A549 (cell line): ENCODE data around the gene SNX5.

ENCODE experiments used
- EP300 ChIP-seq, 2 experiments: fragments of >200 bp; sonication (Bioruptor Twin); formaldehyde crosslinking; IDR thresholded peaks; 2 replicates in 1 of 2; 3 replicates in 1 of 2; pipeline ENCODE4 v1.6.1; 2016 to 2017
- POLR2AphosphoS2 ChIP-seq: conservative IDR thresholded peaks from 2 replicates; pipeline ENCODE4 v1.6.1; 2012; ENCODE audit warnings: low read length, improper control_type of control experiment, inconsistent platforms
- SREBF2 ChIP-seq: fragments of 450-650 bp; IDR thresholded peaks from 2 replicates; pipeline ENCODE4 v1.6.1; 2014; ENCODE audit warnings: mild to moderate bottlenecking, moderate library complexity
- TF ChIP-seq, protein P1 (sequence below): fragments of >200 bp; sonication (Bioruptor Twin); formaldehyde crosslinking; IDR thresholded peaks from 3 replicates; pipeline ENCODE4 v1.5.1; 2016

DNA sequence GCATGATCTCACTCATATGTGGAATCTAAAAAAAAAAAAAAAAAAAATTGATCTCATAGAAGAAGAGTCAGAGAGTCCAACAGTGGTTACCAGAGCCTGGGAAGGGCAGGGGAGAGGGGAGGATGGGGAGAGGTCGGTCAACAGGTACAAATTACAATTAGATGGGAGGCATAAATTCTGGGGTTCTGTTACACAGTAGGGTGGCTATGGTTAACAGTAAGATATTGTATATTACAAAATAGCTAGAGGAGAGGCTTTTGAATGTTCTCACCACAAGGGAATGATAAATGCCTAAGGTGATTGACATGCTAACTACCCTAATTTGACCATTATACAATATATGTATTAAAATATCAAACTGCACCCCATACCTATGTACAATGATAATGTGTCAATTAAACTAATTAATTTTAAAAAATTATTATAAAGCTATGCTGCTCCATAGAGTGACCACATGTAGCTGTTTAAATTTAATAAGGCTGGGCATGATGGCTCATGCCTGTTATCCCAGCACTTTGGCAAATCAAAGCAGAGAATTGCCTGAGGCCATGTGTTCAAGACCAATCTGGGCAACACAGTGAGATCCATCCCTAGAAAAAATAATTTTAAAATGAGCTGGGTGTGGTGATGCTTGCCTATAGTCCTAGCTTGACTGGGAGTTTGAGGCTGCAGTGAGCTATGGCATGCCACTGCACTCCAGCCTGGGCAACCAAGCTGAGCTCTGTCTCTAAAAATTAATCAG lies 70.9 kb downstream of the SNX5 start:
- no peak for TF ChIP-seq EP300 (IDR thresholded peaks at IDR 0.05)
- TF ChIP-seq SREBF2, result no peak
- TF ChIP-seq, protein P1, sequence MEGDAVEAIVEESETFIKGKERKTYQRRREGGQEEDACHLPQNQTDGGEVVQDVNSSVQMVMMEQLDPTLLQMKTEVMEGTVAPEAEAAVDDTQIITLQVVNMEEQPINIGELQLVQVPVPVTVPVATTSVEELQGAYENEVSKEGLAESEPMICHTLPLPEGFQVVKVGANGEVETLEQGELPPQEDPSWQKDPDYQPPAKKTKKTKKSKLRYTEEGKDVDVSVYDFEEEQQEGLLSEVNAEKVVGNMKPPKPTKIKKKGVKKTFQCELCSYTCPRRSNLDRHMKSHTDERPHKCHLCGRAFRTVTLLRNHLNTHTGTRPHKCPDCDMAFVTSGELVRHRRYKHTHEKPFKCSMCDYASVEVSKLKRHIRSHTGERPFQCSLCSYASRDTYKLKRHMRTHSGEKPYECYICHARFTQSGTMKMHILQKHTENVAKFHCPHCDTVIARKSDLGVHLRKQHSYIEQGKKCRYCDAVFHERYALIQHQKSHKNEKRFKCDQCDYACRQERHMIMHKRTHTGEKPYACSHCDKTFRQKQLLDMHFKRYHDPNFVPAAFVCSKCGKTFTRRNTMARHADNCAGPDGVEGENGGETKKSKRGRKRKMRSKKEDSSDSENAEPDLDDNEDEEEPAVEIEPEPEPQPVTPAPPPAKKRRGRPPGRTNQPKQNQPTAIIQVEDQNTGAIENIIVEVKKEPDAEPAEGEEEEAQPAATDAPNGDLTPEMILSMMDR, result no peak
- no peak for TF ChIP-seq POLR2AphosphoS2
